ENCODE results near the gene FAM117A. TPM values are rescaled to one million over a fixed set of nuclear protein-coding genes. Genes with fewer than 3 reads are reported as not detected.

Gene FAM117A
- polyA plus RNA-seq, 2 of the 4 experiments (the other 2 are of a cell fraction), result 1.8 TPM

DNA sequence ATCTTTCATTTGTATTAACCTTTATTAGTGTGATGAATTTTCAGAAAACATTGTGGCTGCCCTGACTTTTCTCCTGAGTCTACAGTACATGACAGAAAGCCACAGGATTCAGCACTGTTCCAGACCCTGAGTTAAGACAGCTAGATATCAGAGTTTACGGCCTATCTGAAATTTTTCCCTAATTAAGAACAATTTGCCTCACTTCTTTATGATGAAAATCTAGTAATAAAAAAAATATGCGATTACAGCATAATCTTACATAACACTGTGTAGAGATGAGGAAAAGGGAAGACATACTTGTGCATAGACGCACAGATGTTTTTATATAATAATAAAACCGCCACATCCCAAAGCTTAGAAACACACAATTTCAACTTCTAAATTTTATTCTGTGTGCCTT lies 93.3 kb downstream of the FAM117A start:
- no peak overlapping the region for H3K27ac ChIP-seq
- FAIRE-seq (no peak), ATAC-seq (no peak), DNase-seq (ENCODE audit: low read depth in 1 of 2, low spot score in 1 of 2) (no peak)
- no peak overlapping the region for H3K4me2 ChIP-seq
- no peak overlapping the region for H3K4me3 ChIP-seq
- 87% methylated on average over 4 of the region's 4 CpGs for WGBS (ENCODE audit: missing lambda C conversion rate)
- TF ChIP-seq USF2 (IDR thresholded peaks at IDR 0.05) (no peak), CBX2 (IDR thresholded peaks at IDR 0.05; ENCODE audit: borderline replicate concordance, low read depth) (no peak), PHF8 (IDR thresholded peaks at IDR 0.05; ENCODE audit: borderline replicate concordance, low read depth) (no peak), POLR2A (IDR thresholded peaks at IDR 0.05; ENCODE audit: low read length) (no peak), CBX8 (IDR thresholded peaks at IDR 0.05) (no peak)
- TF ChIP-seq, protein P1, sequence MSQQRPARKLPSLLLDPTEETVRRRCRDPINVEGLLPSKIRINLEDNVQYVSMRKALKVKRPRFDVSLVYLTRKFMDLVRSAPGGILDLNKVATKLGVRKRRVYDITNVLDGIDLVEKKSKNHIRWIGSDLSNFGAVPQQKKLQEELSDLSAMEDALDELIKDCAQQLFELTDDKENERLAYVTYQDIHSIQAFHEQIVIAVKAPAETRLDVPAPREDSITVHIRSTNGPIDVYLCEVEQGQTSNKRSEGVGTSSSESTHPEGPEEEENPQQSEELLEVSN (IDR thresholded peaks at IDR 0.05; ENCODE audit: borderline replicate concordance, low read depth), result no peak
- H3K4me1 ChIP-seq, result peaks cover 7% of the 10 kb centered on the region; the same call in 1 of the 3 replicates
- no peaks in the 10 kb centered on the region for H3K9me3 ChIP-seq
- ChIA-PET POLR2A (no interaction called here), CTCF (interaction anchor here (0.6 to 2.7 kb wide), 10 partner anchors 18 to 114 kb away, joined by 3 to 15 read pairs (median 3); partner anchors contain the start of gene SLC35B1)

- CTCF ChIA-PET, result interaction anchor here (0.5 to 2.3 kb wide), 9 partner anchors 14 to 628 kb away, joined by 3 to 15 read pairs (median 3); no protein-coding TSS in a partner anchor
- no peak overlapping the region for H3K27ac ChIP-seq
- peaks cover 1% of the 10 kb centered on the region; the same call in 1 of the 3 replicates for H3K4me1 ChIP-seq
- H3K4me2 ChIP-seq, result no peak overlapping the region
- no peak for TF ChIP-seq FOSL2 (IDR thresholded peaks at IDR 0.05)
- TF ChIP-seq FOSL2 (CRISPR knock-in tag; IDR thresholded peaks at IDR 0.05), result no peak
- no peak for TF ChIP-seq SMC3 (IDR thresholded peaks at IDR 0.05)
- TF ChIP-seq HEYL (CRISPR knock-in tag; IDR thresholded peaks at IDR 0.05), result no peak
- no peak for TF ChIP-seq POLR2AphosphoS2 (conservative IDR thresholded peaks at IDR 0.05; ENCODE audit: low read length)
- TF ChIP-seq TP53 (CRISPR knock-in tag; IDR thresholded peaks at IDR 0.05), result no peak
- TF ChIP-seq CBX2 (IDR thresholded peaks at IDR 0.05; ENCODE audit: borderline replicate concordance, low read depth), result no peak
- TF ChIP-seq, protein P2, sequence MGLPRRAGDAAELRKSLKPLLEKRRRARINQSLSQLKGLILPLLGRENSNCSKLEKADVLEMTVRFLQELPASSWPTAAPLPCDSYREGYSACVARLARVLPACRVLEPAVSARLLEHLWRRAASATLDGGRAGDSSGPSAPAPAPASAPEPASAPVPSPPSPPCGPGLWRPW (IDR thresholded peaks at IDR 0.05), result no peak
- TF ChIP-seq PBX3 (IDR thresholded peaks at IDR 0.05), result no peak
- TF ChIP-seq GATA3 (IDR thresholded peaks at IDR 0.05; ENCODE audit: borderline replicate concordance), result no peak
- DNase-seq (ENCODE audit: low read depth in 1 of 2, low spot score in 1 of 2), result no peak
- WGBS (ENCODE audit: missing lambda C conversion rate), result 96% methylated on average over 1 of the region's 1 CpG
- no peak overlapping the region for H3K4me3 ChIP-seq
- H3K9me3 ChIP-seq, result no peaks in the 10 kb centered on the region
- no peak for FAIRE-seq
- ATAC-seq, result no peak
- POLR2A ChIA-PET, result no interaction called here
Measured at GRCh38 chr17:49670002-49670401, 93.9 kb downstream of the FAM117A start.

GRCh38 chr17:49667854-49668253 lies 96.1 kb downstream of the FAM117A start:
- ChIA-PET CTCF (interaction anchor here (1.6 kb wide), 1 partner anchor 9 kb away, joined by 3 read pairs; no protein-coding TSS in a partner anchor), POLR2A (no interaction called here)
- DNase-seq (ENCODE audit: low read depth in 1 of 2, low spot score in 1 of 2) (no peak), FAIRE-seq (no peak), ATAC-seq (no peak)
- Histone ChIP-seq H3K27ac (no peak overlapping the region), H3K4me1 (no peaks in the 10 kb centered on the region), H3K9me3 (no peaks in the 10 kb centered on the region), H3K4me3 (no peak overlapping the region), H3K4me2 (no peak overlapping the region)
- TF ChIP-seq RARB (CRISPR knock-in tag; IDR thresholded peaks at IDR 0.05) (no peak), CBX2 (IDR thresholded peaks at IDR 0.05; ENCODE audit: borderline replicate concordance, low read depth) (no peak), POLR2A (IDR thresholded peaks at IDR 0.05; ENCODE audit: low read length) (no peak), MYC (IDR thresholded peaks at IDR 0.05; ENCODE audit: borderline replicate concordance, low read length) (no peak)
- 90% methylated on average over 2 of the region's 2 CpGs for WGBS (ENCODE audit: missing lambda C conversion rate)

DNA sequence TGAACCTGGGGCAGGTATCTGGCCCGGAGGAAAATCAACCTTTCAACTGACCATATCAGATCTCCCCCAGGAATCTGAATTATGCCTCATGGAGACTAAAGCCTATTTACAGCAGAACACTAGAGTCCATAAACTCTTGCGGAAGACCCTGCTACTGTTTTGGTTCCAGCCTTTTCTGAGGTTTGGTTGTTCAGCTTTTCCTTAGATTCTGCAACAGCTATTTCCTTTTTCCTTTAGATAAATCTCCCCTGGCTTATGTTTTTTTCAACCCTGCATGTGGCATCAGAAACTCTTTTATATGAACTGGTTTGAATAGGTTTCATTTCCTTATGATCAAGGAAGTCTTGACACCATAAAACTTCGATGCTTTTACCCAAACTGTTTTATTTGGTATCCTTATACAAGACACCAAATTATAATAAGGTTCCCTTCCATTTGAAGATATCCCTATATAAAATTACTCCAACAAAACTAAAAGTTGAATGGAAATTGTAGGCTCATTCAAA lies 99.2 kb downstream of the FAM117A start:
- Histone ChIP-seq H3K4me1 (no peaks in the 10 kb centered on the region), H3K27ac (no peak overlapping the region), H3K4me2 (no peak overlapping the region), H3K9me3 (no peaks in the 10 kb centered on the region), H3K4me3 (no peak overlapping the region)
- ATAC-seq (no peak), DNase-seq (ENCODE audit: low read depth in 1 of 2, low spot score in 1 of 2) (no peak), FAIRE-seq (no peak)
- POLR2A ChIA-PET, result no interaction called here
- CTCF ChIA-PET, result interaction anchor here (1.0 to 1.2 kb wide), 3 partner anchors 31 to 334 kb away, joined by 3 to 5 read pairs (median 4); no protein-coding TSS in a partner anchor
- WGBS (ENCODE audit: missing lambda C conversion rate), result 93% methylated on average over 3 of the region's 3 CpGs
- TF ChIP-seq, protein P3, sequence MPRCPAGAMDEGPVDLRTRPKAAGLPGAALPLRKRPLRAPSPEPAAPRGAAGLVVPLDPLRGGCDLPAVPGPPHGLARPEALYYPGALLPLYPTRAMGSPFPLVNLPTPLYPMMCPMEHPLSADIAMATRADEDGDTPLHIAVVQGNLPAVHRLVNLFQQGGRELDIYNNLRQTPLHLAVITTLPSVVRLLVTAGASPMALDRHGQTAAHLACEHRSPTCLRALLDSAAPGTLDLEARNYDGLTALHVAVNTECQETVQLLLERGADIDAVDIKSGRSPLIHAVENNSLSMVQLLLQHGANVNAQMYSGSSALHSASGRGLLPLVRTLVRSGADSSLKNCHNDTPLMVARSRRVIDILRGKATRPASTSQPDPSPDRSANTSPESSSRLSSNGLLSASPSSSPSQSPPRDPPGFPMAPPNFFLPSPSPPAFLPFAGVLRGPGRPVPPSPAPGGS (IDR thresholded peaks at IDR 0.05), result no peak
- TF ChIP-seq JUN (IDR thresholded peaks at IDR 0.05), result no peak
- no peak for TF ChIP-seq RCOR1 (IDR thresholded peaks at IDR 0.05; ENCODE audit: low read depth, low read length)
- TF ChIP-seq MAZ (IDR thresholded peaks at IDR 0.05; ENCODE audit: borderline replicate concordance, low read depth, low read length), result no peak
- TF ChIP-seq, protein P4, sequence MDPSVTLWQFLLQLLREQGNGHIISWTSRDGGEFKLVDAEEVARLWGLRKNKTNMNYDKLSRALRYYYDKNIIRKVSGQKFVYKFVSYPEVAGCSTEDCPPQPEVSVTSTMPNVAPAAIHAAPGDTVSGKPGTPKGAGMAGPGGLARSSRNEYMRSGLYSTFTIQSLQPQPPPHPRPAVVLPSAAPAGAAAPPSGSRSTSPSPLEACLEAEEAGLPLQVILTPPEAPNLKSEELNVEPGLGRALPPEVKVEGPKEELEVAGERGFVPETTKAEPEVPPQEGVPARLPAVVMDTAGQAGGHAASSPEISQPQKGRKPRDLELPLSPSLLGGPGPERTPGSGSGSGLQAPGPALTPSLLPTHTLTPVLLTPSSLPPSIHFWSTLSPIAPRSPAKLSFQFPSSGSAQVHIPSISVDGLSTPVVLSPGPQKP (IDR thresholded peaks at IDR 0.05; ENCODE audit: low read depth, low read length), result no peak
- TF ChIP-seq SREBF2 (IDR thresholded peaks at IDR 0.05), result no peak
- no peak for TF ChIP-seq USF2 (IDR thresholded peaks at IDR 0.05)
- TF ChIP-seq BHLHE40 (IDR thresholded peaks at IDR 0.05; ENCODE audit: low read depth, low read length), result no peak
- no peak for TF ChIP-seq EP300 (IDR thresholded peaks at IDR 0.05)
- TF ChIP-seq SMC3 (IDR thresholded peaks at IDR 0.05), result no peak
- no peak for TF ChIP-seq NR3C1 (IDR thresholded peaks at IDR 0.05)
